HG03095 (cell line): ENCODE measurements around the gene PLD2.
"Not testable (repeated sequence)": the region's sequence is repeated elsewhere in the genome, so short reads cannot be mapped to it uniquely, and the experiment has no call there.

Source experiments
- ATAC-seq: cut with Tn5 transposase; IDR thresholded peaks from one replicate; pipeline ENCODE4 v1.9.1; 2021; ENCODE audit warnings: moderate library complexity; ENCODE audit not compliant: unreplicated experiment

The PLD2 gene

GRCh38 chr17:4832829-4833177 lies 25.9 kb downstream of the PLD2 start:
- not testable (repeated sequence) for ATAC-seq

GRCh38 chr17:4833178-4833940 lies 26.4 kb downstream of the PLD2 start, which contains the start of gene MINK1:
MINK1 (plus strand) TSS chr17:4833340; CDS start chr17:4833584, 244 bp downstream.
- no peak for ATAC-seq

- no peak for ATAC-seq
Measured at GRCh38 chr17:4833941-4834680, 27.2 kb downstream of the PLD2 start.

- no peak for ATAC-seq
Measured at GRCh38 chr17:4834681-4835020, 27.7 kb downstream of the PLD2 start.

- ATAC-seq = no peak
Measured at GRCh38 chr17:4836221-4836620, 29.3 kb downstream of the PLD2 start.

- ATAC-seq = no peak
Measured at GRCh38 chr17:4837471-4838308, 30.7 kb downstream of the PLD2 start.

- no peak for ATAC-seq
Measured at GRCh38 chr17:4838309-4838785, 31.4 kb downstream of the PLD2 start.

GRCh38 chr17:4839221-4839620 lies 32.3 kb downstream of the PLD2 start:
- no peak for ATAC-seq

GRCh38 chr17:4839965-4840892 lies 33.3 kb downstream of the PLD2 start:
- ATAC-seq = no peak

- ATAC-seq = no peak
Measured at GRCh38 chr17:4840893-4841242, 33.9 kb downstream of the PLD2 start.

- no peak for ATAC-seq
Measured at GRCh38 chr17:4842376-4842775, 35.4 kb downstream of the PLD2 start.

- no peak for ATAC-seq
Measured at GRCh38 chr17:4843321-4844000, 36.5 kb downstream of the PLD2 start.

- ATAC-seq = no peak
Measured at GRCh38 chr17:4845118-4845517, 38.2 kb downstream of the PLD2 start.

GRCh38 chr17:4846635-4847390 lies 39.9 kb downstream of the PLD2 start:
- ATAC-seq = no peak

GRCh38 chr17:4849011-4849536 lies 42.1 kb downstream of the PLD2 start:
- no peak for ATAC-seq

GRCh38 chr17:4850246-4850645 lies 43.3 kb downstream of the PLD2 start:
- ATAC-seq = no peak

- no peak for ATAC-seq
Measured at GRCh38 chr17:4851084-4851483, 44.1 kb downstream of the PLD2 start.

GRCh38 chr17:4852567-4853207 lies 45.7 kb downstream of the PLD2 start:
- ATAC-seq = no peak
